ENCODE measurements around the gene TLE3.

The TLE3 gene

DNA sequence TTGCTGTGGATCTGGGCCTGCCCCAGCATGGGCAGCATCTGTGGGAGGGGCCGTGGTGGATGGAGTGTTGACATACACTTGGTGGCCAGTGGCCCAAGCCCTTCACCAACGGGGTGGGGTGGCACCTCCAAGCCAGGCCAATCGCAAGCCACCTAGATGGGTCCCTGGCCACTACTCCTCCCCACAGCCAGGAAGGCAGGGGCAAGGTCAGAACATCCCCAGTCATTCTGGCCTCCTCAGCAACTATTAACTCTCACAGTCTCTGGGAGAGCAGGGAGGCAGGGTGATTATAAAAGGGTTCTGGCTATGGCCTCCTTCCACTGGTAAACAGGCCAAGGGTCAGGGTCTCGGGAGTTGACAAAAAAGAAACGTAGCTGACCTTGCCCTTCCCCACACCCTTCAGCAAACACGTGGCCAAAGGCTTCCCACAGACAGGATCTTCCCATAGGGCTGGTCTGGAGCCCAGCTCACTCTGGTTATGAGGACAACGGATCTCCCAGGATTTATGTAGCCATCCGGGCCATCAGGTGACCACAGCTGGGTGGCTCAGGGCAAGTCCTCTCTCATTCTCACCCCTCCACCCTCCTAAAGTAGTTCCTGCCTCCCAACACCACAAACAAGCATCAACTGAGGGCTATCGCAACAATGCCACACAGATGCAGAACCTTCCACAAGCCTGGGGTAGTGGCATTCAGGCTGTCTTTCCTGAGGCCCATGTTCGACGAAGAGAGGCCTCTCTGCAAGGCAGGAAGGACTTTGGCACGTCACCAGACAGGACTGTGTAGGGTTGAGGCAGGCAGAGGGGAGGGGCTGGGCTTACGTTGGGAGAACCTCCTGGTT lies 18.9 kb downstream of the TLE3 start:
- no peak overlapping the region for H3K4me3 ChIP-seq (ENCODE audit: control insufficient read depth, low read depth, low read length)
- no peak for DNase-seq (ENCODE audit: low read depth)

GRCh38 chr15:70077188-70078147 lies 20.2 kb downstream of the TLE3 start:
- TF ChIP-seq, protein P1, sequence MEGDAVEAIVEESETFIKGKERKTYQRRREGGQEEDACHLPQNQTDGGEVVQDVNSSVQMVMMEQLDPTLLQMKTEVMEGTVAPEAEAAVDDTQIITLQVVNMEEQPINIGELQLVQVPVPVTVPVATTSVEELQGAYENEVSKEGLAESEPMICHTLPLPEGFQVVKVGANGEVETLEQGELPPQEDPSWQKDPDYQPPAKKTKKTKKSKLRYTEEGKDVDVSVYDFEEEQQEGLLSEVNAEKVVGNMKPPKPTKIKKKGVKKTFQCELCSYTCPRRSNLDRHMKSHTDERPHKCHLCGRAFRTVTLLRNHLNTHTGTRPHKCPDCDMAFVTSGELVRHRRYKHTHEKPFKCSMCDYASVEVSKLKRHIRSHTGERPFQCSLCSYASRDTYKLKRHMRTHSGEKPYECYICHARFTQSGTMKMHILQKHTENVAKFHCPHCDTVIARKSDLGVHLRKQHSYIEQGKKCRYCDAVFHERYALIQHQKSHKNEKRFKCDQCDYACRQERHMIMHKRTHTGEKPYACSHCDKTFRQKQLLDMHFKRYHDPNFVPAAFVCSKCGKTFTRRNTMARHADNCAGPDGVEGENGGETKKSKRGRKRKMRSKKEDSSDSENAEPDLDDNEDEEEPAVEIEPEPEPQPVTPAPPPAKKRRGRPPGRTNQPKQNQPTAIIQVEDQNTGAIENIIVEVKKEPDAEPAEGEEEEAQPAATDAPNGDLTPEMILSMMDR (IDR thresholded peaks at IDR 0.05; ENCODE audit: control insufficient read depth, insufficient read depth, low read depth, low read length, missing control alignments): no peak
- DNase-seq (ENCODE audit: low read depth): no peak
- no peak overlapping the region for H3K4me3 ChIP-seq (ENCODE audit: control insufficient read depth, low read depth, low read length)

More for the DNA sequence above, 18.9 kb downstream of the TLE3 start:
- TF ChIP-seq, protein P1 (IDR thresholded peaks at IDR 0.05; ENCODE audit: control insufficient read depth, insufficient read depth, low read depth, low read length, missing control alignments): no peak

DNA sequence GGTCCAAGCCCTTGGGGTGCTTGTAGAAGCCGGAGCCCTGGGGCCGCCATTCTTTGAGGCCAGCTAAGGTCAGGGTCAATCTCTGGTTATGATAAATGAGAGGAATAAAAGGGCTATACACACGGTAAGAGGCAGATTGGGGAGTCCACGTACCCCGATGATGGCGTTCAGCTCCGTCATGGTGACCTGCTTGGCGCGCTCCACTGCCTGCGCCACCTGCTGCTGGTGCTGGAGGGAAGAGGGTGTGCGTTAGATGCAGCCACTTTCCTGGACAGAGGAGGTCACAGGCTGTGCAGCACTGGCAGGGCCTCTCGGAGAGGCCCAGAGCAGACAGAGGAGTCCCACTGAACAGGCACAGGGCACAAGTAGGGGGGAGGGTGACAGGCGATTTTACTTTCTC lies 23.3 kb downstream of the TLE3 start:
- TF ChIP-seq, protein P1 (IDR thresholded peaks at IDR 0.05; ENCODE audit: control insufficient read depth, insufficient read depth, low read depth, low read length, missing control alignments): no peak
- H3K4me3 ChIP-seq (ENCODE audit: control insufficient read depth, low read depth, low read length): no peak overlapping the region
- no peak for DNase-seq (ENCODE audit: low read depth)

DNA sequence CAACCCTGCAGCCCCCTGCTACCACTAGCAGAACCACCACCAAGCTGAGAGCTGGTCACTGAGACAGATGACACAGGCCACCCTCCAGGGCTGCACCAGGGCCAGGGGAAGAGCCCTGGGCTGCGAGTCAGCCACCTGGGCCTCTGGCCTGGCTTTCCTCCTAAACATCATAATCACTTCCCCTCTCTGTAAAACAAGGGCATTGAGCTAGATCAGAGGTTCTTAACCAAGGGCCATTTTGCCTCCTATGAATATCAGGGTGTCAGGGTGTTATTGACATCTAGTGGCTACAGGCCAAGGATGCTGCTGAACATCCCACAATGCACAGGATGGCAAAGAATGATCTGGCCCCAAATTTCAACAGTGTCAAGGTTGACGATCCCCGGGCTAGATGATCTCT lies 25.2 kb downstream of the TLE3 start:
- H3K4me3 ChIP-seq (ENCODE audit: control insufficient read depth, low read depth, low read length): no peak overlapping the region
- DNase-seq (ENCODE audit: low read depth): no peak
- TF ChIP-seq, protein P1 (IDR thresholded peaks at IDR 0.05; ENCODE audit: control insufficient read depth, insufficient read depth, low read depth, low read length, missing control alignments): no peak

DNA sequence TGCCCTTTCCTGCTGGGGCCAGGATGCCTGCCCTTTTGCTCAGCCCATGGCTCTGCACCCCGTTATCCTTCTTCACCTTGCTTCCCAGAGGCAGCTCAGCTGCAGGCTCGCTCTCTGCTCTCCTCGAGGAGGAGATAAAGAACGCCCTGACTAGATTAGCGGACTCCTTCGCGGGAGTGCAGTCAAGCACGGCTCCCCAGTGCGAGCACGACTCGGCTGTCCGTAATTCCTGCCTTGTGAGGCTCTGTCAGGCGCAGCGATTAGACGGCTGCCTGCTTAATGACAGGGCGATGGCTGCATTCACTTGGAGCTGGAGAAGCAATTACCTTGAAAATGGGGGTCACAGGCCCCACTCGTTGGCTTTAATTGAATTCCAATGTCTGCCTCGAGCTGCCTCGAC lies 25.9 kb downstream of the TLE3 start:
- TF ChIP-seq, protein P1 (IDR thresholded peaks at IDR 0.05; ENCODE audit: control insufficient read depth, insufficient read depth, low read depth, low read length, missing control alignments): no peak
- no peak for DNase-seq (ENCODE audit: low read depth)
- H3K4me3 ChIP-seq (ENCODE audit: control insufficient read depth, low read depth, low read length): no peak overlapping the region

DNA sequence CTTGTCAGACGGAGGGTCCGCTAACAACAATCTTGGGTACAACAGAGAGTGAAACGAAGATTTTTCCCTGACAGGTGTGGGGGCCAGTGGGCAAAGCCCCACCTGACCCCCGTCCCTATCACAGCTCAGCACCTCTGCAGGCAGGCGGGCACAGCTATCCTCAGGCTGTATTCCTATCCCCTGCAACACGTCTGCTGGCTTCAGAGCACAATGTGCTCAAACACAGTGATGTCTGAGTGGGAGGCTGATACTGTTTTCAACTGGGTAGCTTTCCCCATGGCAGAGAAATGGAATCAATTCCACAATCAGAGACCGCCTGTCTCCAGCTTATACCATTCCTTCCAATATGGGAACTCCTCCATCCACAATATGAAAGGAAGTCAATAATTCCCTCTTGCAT lies 28.0 kb downstream of the TLE3 start:
- DNase-seq (ENCODE audit: low read depth): no peak
- H3K4me3 ChIP-seq (ENCODE audit: control insufficient read depth, low read depth, low read length): no peak overlapping the region
- TF ChIP-seq, protein P1 (IDR thresholded peaks at IDR 0.05; ENCODE audit: control insufficient read depth, insufficient read depth, low read depth, low read length, missing control alignments): no peak

Data from AG09309 (cell line).